ENCODE data around the gene CTXND1. TPM values are rescaled to one million over a fixed set of nuclear protein-coding genes. Genes with fewer than 3 reads are reported as not detected.

The CTXND1 gene
- total and polyA plus RNA-seq, 2 of the 13 experiments (the other 11 are each of a cell fraction or from before 2014, with no cell fraction given), result 1.2 to 2.1 TPM

DNA sequence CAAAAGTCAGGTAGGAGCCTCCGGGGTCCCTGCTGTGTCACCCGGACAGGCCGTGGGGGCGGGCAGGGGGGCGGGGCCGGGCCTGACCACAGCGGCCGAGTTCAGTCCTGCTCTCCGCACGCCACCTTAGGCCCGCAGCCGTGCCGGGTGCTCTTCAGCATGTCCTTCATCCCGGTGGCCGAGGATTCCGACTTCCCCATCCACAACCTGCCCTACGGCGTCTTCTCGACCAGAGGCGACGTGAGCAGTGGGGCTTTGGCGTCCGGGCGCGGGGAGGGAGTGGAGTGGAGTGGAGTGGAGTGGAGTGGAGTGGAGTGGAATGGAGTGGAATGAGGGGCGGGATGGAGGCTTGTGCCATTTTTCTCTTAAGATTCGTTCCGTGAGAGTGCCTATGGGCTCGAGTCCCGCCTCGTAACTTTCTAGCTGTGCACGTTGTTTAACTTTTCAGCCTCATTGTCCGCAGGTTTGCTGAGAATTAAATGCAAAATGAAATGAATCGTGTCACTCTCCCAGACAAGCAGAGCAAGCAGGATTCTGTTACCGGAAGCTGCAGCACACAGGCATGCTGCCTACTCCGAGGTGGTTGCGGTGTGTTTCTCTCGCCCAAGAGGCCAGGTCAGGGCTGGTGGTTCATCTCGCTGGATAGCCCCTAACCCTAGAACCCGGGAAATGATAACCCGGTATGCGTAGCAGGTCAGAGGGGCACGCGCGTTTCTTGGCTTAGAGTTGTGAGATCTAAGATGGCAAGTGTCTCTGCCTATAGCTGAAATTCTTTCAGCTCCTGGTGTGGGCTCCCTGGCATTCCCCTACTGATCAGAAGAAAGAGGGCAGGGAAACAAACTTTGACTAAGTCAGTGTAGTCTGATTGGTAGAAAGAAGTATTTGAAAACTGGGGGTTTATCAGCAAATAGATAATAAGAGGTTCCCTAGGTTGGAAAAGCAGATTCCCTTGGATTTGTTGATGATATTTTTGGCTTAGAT is 98.8 kb downstream of the CTXND1 start, which contains the start of gene FAH (continued):
- TF ChIP-seq, protein P1, sequence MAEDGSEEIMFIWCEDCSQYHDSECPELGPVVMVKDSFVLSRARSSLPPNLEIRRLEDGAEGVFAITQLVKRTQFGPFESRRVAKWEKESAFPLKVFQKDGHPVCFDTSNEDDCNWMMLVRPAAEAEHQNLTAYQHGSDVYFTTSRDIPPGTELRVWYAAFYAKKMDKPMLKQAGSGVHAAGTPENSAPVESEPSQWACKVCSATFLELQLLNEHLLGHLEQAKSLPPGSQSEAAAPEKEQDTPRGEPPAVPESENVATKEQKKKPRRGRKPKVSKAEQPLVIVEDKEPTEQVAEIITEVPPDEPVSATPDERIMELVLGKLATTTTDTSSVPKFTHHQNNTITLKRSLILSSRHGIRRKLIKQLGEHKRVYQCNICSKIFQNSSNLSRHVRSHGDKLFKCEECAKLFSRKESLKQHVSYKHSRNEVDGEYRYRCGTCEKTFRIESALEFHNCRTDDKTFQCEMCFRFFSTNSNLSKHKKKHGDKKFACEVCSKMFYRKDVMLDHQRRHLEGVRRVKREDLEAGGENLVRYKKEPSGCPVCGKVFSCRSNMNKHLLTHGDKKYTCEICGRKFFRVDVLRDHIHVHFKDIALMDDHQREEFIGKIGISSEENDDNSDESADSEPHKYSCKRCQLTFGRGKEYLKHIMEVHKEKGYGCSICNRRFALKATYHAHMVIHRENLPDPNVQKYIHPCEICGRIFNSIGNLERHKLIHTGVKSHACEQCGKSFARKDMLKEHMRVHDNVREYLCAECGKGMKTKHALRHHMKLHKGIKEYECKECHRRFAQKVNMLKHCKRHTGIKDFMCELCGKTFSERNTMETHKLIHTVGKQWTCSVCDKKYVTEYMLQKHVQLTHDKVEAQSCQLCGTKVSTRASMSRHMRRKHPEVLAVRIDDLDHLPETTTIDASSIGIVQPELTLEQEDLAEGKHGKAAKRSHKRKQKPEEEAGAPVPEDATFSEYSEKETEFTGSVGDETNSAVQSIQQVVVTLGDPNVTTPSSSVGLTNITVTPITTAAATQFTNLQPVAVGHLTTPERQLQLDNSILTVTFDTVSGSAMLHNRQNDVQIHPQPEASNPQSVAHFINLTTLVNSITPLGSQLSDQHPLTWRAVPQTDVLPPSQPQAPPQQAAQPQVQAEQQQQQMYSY (CRISPR knock-in tag; IDR thresholded peaks at IDR 0.05), result peak; percentile 95
- TF ChIP-seq RAD51 (IDR thresholded peaks at IDR 0.05; ENCODE audit: borderline replicate concordance), result no peak
- TF ChIP-seq, protein P2, sequence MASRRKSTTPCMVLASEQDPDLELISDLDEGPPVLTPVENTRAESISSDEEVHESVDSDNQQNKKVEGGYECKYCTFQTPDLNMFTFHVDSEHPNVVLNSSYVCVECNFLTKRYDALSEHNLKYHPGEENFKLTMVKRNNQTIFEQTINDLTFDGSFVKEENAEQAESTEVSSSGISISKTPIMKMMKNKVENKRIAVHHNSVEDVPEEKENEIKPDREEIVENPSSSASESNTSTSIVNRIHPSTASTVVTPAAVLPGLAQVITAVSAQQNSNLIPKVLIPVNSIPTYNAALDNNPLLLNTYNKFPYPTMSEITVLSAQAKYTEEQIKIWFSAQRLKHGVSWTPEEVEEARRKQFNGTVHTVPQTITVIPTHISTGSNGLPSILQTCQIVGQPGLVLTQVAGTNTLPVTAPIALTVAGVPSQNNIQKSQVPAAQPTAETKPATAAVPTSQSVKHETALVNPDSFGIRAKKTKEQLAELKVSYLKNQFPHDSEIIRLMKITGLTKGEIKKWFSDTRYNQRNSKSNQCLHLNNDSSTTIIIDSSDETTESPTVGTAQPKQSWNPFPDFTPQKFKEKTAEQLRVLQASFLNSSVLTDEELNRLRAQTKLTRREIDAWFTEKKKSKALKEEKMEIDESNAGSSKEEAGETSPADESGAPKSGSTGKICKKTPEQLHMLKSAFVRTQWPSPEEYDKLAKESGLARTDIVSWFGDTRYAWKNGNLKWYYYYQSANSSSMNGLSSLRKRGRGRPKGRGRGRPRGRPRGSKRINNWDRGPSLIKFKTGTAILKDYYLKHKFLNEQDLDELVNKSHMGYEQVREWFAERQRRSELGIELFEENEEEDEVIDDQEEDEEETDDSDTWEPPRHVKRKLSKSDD (CRISPR knock-in tag; IDR thresholded peaks at IDR 0.05; ENCODE audit: low read depth), result no peak
- TF ChIP-seq NFRKB (IDR thresholded peaks at IDR 0.05), result no peak
- 0 out of 2 replicates have a peak, but pooled peaks have one; percentile 24 for TF ChIP-seq TGIF2 (CRISPR knock-in tag; IDR thresholded peaks at IDR 0.05)
- peak; percentile 48; the same call in 1 of the 2 replicates for TF ChIP-seq BRD4 (CRISPR knock-in tag; IDR thresholded peaks at IDR 0.05)
- TF ChIP-seq ZMYM4 (CRISPR knock-in tag; IDR thresholded peaks at IDR 0.05), result peak; percentile 75
- TF ChIP-seq ZFP36L1 (CRISPR knock-in tag; IDR thresholded peaks at IDR 0.05), result no peak
- no peak for TF ChIP-seq RORA (CRISPR knock-in tag; IDR thresholded peaks at IDR 0.05)
- no peak for TF ChIP-seq ZNF260 (CRISPR knock-in tag; IDR thresholded peaks at IDR 0.05; ENCODE audit: borderline replicate concordance, low read depth)
- TF ChIP-seq ZNF577 (CRISPR knock-in tag; IDR thresholded peaks at IDR 0.05; ENCODE audit: borderline replicate concordance, low read depth), result no peak
- no peak for TF ChIP-seq RNF2 (conservative IDR thresholded peaks at IDR 0.05; ENCODE audit: low read depth)

Measured in HepG2 (cell line).